NB4 (cell line): Measurements from ENCODE around the gene C4orf54.

Source experiments
- POLR2A ChIP-seq: IDR thresholded peaks from 2 replicates; pipeline ENCODE4 v1.6.1; 2011; ENCODE audit warnings: mild to moderate bottlenecking; ENCODE audit not compliant: insufficient read length; ENCODE audit errors: extremely low read depth
- TF ChIP-seq, protein P1 (sequence below): IDR thresholded peaks from one replicate; pipeline ENCODE4 v1.5.1; 2012; ENCODE audit warnings: low read depth, low read length
- TF ChIP-seq, protein P2 (sequence below): IDR thresholded peaks from 2 replicates; pipeline ENCODE4 v1.6.1; 2011; ENCODE audit warnings: low read depth, low read length

DNA sequence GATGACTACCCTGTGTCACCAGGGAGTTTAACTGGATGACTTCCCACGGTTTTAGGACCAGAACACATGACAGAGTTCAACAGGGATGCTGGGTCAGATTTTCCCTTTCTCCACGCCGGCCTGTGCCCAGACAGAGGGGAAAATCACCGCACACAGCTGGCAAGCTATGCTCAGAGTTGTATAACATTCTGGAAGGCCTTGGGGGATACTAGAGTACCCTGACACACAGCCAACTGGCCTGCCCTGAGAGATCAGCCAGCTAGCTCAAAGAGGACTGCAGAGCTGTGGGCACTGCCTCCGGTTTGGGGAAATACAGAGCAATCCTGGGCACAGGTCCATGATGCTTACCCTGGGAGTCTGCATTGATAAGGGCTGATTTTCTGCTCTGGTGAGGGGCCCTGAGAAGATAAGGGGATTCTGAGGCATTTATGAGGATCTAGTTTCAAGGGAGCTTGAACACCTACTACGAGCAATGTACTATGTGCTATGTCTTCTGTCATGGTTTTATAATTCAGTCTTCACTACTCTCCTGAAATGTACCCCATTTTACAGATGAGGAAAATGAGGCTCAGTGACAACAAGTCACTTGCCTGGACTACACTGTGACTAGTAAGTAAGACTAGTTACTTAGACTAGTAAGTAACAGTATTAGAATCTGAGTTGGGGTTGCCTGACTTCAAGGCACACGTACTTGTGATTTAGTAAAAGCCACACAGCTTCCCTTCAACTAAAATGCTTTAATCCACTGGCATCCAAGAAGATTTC, 14.7 kb downstream of the C4orf54 start:
- TF ChIP-seq, protein P1, sequence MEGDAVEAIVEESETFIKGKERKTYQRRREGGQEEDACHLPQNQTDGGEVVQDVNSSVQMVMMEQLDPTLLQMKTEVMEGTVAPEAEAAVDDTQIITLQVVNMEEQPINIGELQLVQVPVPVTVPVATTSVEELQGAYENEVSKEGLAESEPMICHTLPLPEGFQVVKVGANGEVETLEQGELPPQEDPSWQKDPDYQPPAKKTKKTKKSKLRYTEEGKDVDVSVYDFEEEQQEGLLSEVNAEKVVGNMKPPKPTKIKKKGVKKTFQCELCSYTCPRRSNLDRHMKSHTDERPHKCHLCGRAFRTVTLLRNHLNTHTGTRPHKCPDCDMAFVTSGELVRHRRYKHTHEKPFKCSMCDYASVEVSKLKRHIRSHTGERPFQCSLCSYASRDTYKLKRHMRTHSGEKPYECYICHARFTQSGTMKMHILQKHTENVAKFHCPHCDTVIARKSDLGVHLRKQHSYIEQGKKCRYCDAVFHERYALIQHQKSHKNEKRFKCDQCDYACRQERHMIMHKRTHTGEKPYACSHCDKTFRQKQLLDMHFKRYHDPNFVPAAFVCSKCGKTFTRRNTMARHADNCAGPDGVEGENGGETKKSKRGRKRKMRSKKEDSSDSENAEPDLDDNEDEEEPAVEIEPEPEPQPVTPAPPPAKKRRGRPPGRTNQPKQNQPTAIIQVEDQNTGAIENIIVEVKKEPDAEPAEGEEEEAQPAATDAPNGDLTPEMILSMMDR: no peak
- TF ChIP-seq POLR2A: no peak
- TF ChIP-seq, protein P2, sequence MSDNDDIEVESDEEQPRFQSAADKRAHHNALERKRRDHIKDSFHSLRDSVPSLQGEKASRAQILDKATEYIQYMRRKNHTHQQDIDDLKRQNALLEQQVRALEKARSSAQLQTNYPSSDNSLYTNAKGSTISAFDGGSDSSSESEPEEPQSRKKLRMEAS: no peak
